ENCODE results near the gene WDR13. TPM values are rescaled to one million over a fixed set of nuclear protein-coding genes. Genes with fewer than 3 reads are reported as not detected.
"Not testable (repeated sequence)": the region's sequence is repeated elsewhere in the genome, so short reads cannot be mapped to it uniquely, and the experiment has no call there.

WDR13 gene
- total RNA-seq, 1 donor from 2014 or later = 38.6 TPM

GRCh38 chrX:48595929-48596328 is 1.4 kb upstream of the WDR13 start:
- DNase-seq = no peak

GRCh38 chrX:48598614-48599013 is 1.3 kb downstream of the WDR13 start:
- no peak for DNase-seq

GRCh38 chrX:48599341-48599740 is 2.0 kb downstream of the WDR13 start:
- DNase-seq = no peak

- no peak for DNase-seq
Measured at GRCh38 chrX:48600226-48600625, 2.9 kb downstream of the WDR13 start.

GRCh38 chrX:48601741-48602394 is 4.6 kb downstream of the WDR13 start:
- no peak for DNase-seq

GRCh38 chrX:48604701-48605100 is 7.4 kb downstream of the WDR13 start:
- DNase-seq = no peak

GRCh38 chrX:48606091-48606490 is 8.8 kb downstream of the WDR13 start:
- no peak for DNase-seq

- DNase-seq = no peak
Measured at GRCh38 chrX:48611703-48612102, 14.4 kb downstream of the WDR13 start.

- no peak for DNase-seq
Measured at GRCh38 chrX:48613502-48614160, 16.3 kb downstream of the WDR13 start.

GRCh38 chrX:48616576-48616975 is 19.3 kb downstream of the WDR13 start:
- no peak for DNase-seq

- DNase-seq = no peak
Measured at GRCh38 chrX:48617542-48618340, 20.4 kb downstream of the WDR13 start.

- no peak for DNase-seq
Measured at GRCh38 chrX:48626401-48627298, 29.4 kb downstream of the WDR13 start.

GRCh38 chrX:48631376-48632090 is 34.2 kb downstream of the WDR13 start:
- peak; percentile 84 for DNase-seq

GRCh38 chrX:48632207-48632606 is 34.9 kb downstream of the WDR13 start:
- no peak for DNase-seq

- DNase-seq = no peak
Measured at GRCh38 chrX:48636301-48636700, 39.0 kb downstream of the WDR13 start.

- DNase-seq = no peak
Measured at GRCh38 chrX:48636776-48637175, 39.5 kb downstream of the WDR13 start.

- DNase-seq = no peak
Measured at GRCh38 chrX:48645669-48646068, 48.4 kb downstream of the WDR13 start.

GRCh38 chrX:48648336-48648751 is 51.1 kb downstream of the WDR13 start:
- peak; percentile 16 for DNase-seq

GRCh38 chrX:48649102-48649501 is 51.8 kb downstream of the WDR13 start:
- no peak for DNase-seq

- DNase-seq = not testable (repeated sequence)
Measured at GRCh38 chrX:48652055-48652579, 54.8 kb downstream of the WDR13 start.

- not testable (repeated sequence) for DNase-seq
Measured at GRCh38 chrX:48654746-48655145, 57.5 kb downstream of the WDR13 start.

All from skin of body (tissue), 2 donors.